Right kidney (tissue), 1 donor: ENCODE measurements around the gene GLRX5.
"Not testable (repeated sequence)": the region's sequence is repeated elsewhere in the genome, so short reads cannot be mapped to it uniquely, and the experiment has no call there.

ENCODE experiments used
- DNase-seq: peaks from one replicate; pipeline ENCODE4 v3.0.0-alpha.2; 2016

GLRX5 gene

DNA sequence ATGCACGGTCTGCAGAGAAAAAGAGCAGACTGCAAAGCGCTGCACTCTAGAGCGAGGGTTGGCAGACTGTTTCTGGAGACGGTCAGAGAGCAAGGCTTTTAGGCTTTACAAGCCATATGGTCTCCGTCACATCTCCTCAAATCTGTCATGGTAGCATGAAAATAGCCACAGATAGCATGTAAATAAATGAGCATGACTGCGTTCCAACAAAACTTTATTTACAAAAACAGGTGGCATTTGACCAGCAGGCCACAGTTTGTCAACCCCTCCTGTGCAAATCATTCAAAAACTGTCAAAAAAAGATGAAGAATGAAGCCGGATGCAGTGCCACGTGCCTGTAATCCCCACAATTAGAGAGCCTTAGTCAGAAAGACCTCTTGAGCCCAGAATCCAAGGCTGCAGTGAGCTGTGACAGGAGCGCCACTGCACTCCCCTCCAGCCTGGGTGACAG is 37.3 kb upstream of the GLRX5 start:
- peak; percentile 34 for DNase-seq

DNA sequence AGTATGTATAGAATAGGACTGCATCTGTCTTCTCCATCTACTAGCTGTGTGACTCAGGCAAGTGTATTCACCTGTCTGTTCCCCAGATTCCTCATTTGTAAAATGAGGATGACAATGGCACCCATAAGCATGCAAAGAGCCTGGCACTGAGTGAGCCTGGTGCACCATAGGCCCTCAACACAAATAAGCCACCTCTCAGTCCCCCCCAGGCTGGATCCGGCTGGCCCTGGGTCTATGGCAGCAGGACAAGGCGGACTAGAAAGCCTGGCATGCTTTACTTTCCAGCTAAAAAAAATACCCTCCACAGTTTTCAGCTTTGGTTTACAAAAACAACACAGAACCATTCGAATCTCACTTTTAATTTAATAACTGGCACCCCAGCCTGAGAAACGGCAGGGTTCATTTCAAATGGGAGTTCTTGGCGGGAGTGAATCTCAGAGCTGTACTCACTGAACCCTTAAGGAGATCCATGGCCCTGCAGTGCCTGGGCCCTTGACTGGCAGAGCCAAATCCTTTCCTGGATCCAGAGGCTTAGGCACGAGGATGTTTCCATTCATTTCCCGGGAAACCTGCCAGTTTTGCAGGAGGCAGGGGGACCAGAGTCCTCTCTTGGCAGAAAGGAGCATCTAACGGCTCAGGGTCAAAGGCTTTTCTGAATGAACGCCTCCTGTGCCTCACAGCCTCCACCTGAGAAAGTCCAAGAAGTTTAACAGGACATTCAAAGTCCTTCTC is 36.1 kb upstream of the GLRX5 start:
- DNase-seq: no peak

- DNase-seq: no peak
Measured at GRCh38 chr14:95499354-95499750, 35.5 kb upstream of the GLRX5 start.

GRCh38 chr14:95500201-95500681 is 34.6 kb upstream of the GLRX5 start:
- DNase-seq: no peak

GRCh38 chr14:95500772-95501401 is 34.0 kb upstream of the GLRX5 start:
- no peak for DNase-seq

DNA sequence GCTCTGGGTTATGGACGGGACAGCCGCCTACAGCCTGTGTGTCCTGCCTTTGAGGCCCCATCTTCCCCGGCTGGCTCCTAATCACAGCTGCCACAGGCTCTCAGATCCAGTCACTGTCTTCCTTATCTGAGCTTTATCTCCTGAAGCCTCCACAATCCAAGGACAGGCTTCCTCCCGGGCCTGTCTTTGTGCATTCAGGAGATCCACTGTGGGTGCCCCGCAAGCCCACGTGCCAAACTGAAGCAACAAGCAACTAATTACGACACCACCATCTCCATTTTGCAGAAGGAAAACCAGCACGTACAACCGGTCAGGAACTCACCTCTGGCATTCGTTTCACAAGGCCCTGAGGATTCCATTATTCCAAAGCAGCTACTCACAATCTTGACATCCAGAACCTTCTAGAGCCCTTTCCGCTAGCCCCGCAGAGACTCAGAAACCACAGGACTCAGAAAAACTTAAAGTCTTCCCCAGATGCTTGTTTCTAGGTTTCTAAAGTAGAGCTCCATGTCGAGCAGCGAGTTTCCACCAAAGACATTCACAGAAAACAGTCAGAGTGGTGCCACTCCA is 32.4 kb upstream of the GLRX5 start:
- DNase-seq: no peak

- DNase-seq: no peak
Measured at GRCh38 chr14:95503365-95504134, 31.3 kb upstream of the GLRX5 start.

DNA sequence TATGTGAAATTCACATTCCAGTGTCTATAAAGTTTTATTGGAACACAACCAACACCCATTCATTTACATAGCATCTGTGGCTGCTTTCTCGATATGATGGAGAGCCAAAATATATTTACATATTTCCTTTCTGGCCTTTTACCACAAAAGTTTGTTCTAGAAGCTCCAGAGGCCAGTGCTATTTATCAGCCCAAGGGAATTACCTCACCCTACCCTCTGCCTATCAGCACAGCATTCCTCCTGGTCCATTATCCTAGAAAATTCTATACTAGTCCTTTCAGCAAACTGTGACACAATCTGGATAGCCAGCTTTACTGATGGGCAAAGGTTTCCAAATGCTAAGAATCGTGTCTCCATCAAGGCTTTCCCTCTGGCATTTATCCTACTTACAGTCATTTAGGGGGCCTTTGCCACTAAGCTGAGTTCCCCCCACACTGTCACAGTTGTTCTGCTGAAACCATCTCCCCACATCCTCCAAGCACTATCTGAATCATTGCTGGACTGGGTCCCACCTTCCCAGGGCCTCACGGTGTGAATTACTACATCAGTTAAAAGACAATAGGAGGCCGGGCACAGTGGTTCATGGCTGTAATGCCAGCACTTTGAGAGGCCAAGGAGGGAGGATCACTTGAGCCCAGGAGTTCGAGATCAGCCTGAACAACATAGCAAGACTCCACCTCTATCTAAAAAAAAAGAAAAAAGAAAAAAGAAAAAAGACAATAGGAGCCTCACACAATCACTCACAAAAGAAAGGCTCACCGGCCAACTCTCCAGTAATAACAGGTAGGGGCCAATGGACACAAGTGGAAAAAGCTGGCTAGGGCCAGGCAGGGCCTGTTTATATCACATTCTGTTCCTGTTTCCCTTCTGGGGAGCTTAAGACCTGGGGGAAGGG is 30.5 kb upstream of the GLRX5 start:
- DNase-seq: no peak

GRCh38 chr14:95505030-95505589 is 29.7 kb upstream of the GLRX5 start:
- DNase-seq: no peak

DNA sequence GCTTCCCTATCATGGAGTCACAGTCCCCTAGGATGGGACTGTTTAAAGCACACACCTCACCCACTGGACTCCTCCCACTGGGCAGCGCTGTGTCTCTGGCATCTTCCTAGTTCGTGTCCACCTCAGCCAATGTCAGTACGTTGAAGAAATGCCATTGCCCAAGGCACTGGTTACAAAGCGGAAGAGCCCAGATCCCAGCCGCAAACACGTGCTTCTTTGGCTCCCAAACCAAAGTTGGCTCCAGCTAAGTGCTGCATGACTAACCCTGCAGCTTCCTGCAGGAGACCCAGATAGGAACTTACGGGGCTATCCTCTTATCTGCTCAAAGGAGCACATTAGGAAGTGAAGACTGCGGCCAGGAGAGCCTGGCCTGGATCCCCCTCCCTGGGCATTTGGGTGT is 27.7 kb upstream of the GLRX5 start:
- no peak for DNase-seq

- no peak for DNase-seq
Measured at GRCh38 chr14:95507701-95508103, 27.1 kb upstream of the GLRX5 start.

DNA sequence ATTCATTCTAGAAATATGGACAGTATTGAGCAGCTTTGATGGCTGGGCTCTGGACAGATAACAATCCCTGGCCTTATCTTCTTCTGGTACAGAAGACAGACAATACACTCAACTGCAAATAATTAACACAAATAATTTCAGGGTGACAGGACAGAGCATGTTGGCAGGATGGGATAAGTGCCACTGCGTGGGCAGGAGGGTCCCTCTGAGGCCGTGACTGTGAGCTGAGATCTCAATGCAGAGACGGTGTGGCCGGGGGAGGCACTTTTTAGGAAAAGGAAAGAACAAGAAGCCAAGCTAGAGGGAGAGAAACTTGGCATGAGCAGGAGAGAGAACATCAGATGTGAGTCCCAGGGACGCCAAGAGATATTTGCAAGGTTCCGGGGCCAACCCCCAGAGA is 26.5 kb upstream of the GLRX5 start:
- no peak for DNase-seq

- DNase-seq: no peak
Measured at GRCh38 chr14:95509495-95509894, 25.4 kb upstream of the GLRX5 start.

GRCh38 chr14:95510344-95510743 is 24.5 kb upstream of the GLRX5 start:
- not testable (repeated sequence) for DNase-seq

GRCh38 chr14:95510804-95511203 is 24.0 kb upstream of the GLRX5 start:
- no peak for DNase-seq

DNA sequence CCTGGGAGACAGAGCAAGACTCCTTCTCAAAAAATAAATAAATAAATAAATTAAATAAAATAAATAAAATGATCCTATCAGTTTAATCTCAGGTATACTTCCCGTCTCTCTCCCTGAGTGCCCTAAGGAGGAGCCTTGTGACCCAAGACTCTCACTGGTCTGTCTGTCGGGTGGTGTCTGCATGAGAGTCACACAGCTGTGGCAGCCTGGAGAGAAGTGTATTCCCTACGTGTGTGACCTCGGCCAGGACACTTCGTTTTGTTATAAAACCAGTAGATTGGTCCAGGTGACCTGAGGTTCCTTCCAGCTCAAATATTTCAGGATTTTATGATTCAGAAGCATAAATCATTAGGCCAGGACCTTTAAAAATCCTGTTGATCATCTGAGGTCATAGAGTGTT is 23.2 kb upstream of the GLRX5 start:
- no peak for DNase-seq

GRCh38 chr14:95513291-95513690 is 21.6 kb upstream of the GLRX5 start:
- no peak for DNase-seq

- DNase-seq: no peak
Measured at GRCh38 chr14:95514131-95515079, 20.4 kb upstream of the GLRX5 start.

DNA sequence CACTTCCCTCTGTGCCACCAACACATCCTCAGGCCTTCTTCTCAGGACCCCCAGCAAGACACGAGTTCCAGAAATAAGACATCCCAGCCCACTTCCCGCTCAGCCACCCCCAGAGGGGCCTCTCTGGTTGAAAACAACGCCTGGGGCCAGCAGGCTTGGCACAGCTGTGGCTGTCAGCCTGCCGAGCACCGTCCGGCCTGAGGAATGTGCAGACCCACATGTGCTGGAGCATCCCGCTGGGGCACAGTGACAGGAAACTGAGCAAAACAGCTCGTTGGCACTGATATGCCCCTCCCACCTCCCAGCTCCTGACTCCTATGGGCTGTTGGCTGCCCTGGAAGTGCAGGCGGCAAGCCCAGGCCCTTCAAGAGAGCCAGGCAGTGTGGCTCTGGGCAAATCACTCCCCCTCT is 19.8 kb upstream of the GLRX5 start:
- DNase-seq: peak; percentile 55
